ENCODE results near the gene RNF186.
"Not testable (repeated sequence)": the region's sequence is repeated elsewhere in the genome, so short reads cannot be mapped to it uniquely, and the experiment has no call there.

The RNF186 gene

GRCh38 chr1:19793360-19794046 is 21.6 kb downstream of the RNF186 start:
- no peak for DNase-seq (ENCODE audit: low read depth)
- no peak overlapping the region for H3K4me3 ChIP-seq (ENCODE audit: low read depth, low read length)
- TF ChIP-seq, protein P1, sequence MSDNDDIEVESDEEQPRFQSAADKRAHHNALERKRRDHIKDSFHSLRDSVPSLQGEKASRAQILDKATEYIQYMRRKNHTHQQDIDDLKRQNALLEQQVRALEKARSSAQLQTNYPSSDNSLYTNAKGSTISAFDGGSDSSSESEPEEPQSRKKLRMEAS (IDR thresholded peaks at IDR 0.05; ENCODE audit: low read depth, low read length): no peak
- TF ChIP-seq CTCF (IDR thresholded peaks at IDR 0.05; ENCODE audit: low read depth, low read length) (no peak), POLR2A (IDR thresholded peaks at IDR 0.05; ENCODE audit: extremely low read depth, insufficient read length) (no peak), MYC (IDR thresholded peaks at IDR 0.05; ENCODE audit: low read depth, low read length) (no peak)

DNA sequence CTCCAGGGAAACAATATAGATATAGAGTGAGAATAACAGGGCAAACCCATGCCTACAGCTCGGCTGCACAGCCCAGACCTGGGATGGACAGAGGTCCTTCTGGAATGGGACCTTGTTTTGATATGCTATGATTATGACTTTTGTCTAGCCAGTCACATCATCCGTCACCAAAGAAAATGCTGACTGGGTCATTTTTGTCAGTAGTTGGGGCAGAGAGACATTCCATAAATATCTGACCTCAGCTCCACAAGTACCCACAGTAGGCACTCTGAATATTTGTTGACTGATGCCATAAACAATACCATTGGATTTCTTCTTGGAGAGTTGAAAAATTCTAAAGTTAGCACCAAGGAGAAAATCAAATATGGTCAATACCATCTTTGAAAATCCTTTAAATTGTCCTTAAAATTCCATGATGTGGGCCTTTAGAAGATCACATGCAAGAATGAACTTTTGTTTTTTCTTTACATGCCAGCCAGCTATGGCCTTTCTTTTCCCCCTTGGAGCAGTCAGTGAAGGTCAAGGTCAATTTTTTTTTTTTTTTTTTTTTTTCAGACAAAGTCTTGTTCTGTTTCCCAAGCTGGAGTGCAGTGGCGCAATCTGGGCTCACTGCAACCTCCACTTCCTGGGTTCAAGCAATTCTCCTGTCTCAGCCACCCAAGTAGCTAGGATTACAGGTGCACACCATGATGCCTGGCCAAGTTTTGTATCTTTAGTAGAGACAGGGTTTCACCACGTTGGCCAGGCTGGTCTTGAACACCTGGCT is 22.7 kb downstream of the RNF186 start:
- TF ChIP-seq MYC (IDR thresholded peaks at IDR 0.05; ENCODE audit: low read depth, low read length) (no peak), POLR2A (IDR thresholded peaks at IDR 0.05; ENCODE audit: extremely low read depth, insufficient read length) (no peak), CTCF (IDR thresholded peaks at IDR 0.05; ENCODE audit: low read depth, low read length) (no peak)
- TF ChIP-seq, protein P1 (IDR thresholded peaks at IDR 0.05; ENCODE audit: low read depth, low read length): no peak
- no peak overlapping the region for H3K4me3 ChIP-seq (ENCODE audit: low read depth, low read length)
- no peak for DNase-seq (ENCODE audit: low read depth)

DNA sequence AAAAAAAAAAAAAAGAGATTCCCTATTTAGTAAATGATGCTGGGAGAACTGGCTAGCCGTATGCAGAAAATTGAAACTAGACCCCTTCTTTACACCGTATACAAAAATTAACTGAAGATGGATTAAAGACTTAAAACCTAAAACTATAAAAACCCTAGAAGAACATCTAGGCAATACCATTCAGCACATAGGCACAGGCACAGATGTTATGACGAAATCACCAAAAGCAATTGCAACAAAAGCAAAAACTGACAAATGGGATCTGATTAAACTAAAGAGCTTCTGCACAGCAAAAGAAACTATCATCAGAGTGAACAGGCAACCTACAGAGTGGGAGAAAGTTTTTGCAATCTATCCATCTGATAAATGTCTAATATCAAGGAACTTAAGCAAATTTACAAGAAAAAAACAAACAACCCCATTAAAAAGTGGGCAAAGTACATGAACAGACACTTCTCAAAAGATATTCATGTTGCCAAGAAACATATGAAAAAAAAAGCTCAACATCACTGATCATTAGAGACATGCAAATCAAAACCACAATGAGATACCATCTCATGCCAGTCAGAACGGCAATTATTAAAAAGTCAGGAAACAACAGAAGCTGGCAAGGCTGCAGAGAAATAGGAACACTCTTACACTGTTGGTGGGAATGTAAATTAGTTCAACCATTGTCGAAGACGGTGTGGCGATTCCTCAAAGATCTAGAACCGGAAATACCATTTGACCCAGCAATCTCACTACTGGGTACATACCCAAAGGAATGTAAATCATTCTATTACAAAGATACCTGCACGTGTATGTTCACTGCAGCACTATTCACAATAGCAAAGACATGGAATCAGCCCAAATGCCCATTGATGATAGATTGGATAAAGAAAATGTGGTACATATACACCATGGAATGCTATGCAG is 24.8 kb downstream of the RNF186 start:
- DNase-seq (ENCODE audit: low read depth): peak; percentile 34

GRCh38 chr1:19786988-19787423 is 28.1 kb downstream of the RNF186 start:
- DNase-seq (ENCODE audit: low read depth): no peak
- no peak overlapping the region for H3K4me3 ChIP-seq (ENCODE audit: low read depth, low read length)
- TF ChIP-seq POLR2A (IDR thresholded peaks at IDR 0.05; ENCODE audit: extremely low read depth, insufficient read length) (no peak), MYC (IDR thresholded peaks at IDR 0.05; ENCODE audit: low read depth, low read length) (no peak), CTCF (IDR thresholded peaks at IDR 0.05; ENCODE audit: low read depth, low read length) (no peak)
- TF ChIP-seq, protein P1 (IDR thresholded peaks at IDR 0.05; ENCODE audit: low read depth, low read length): no peak

More for the DNA sequence above, 24.8 kb downstream of the RNF186 start:
- H3K4me3 ChIP-seq (ENCODE audit: low read depth, low read length): not testable (repeated sequence)

DNA sequence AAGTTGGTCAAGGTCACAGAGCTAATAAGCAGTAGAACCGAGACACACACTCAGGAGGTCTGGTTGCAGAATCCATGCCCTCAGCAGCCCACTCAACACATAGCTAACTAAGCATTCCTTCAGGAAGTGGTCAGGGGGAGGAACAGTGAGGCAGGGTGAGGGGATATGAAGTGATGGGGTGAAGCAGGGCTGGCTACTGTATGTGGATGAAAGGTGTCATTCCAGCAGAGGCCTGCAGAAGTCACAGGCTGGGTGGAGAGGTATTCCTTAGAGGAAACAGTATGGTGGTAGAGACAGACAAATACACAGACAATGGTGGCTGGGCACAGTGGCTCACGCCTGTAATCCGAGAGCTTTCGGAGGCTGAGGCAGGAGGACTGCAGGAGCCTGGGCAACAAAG is 29.4 kb downstream of the RNF186 start:
- no peak for DNase-seq (ENCODE audit: low read depth)
- TF ChIP-seq, protein P1 (IDR thresholded peaks at IDR 0.05; ENCODE audit: low read depth, low read length): no peak
- TF ChIP-seq MYC (IDR thresholded peaks at IDR 0.05; ENCODE audit: low read depth, low read length): no peak
- no peak for TF ChIP-seq POLR2A (IDR thresholded peaks at IDR 0.05; ENCODE audit: extremely low read depth, insufficient read length)
- TF ChIP-seq CTCF (IDR thresholded peaks at IDR 0.05; ENCODE audit: low read depth, low read length): no peak
- H3K4me3 ChIP-seq (ENCODE audit: low read depth, low read length): no peak overlapping the region
